CD4-positive, alpha-beta T cell (primary cell): ENCODE results near the gene KIF5A. TPM values are rescaled to one million over a fixed set of nuclear protein-coding genes. Genes with fewer than 3 reads are reported as not detected.

Source experiments
- ATAC-seq: fragments of 200-7000 bp; cut with Tn5 transposase; one replicate; pipeline ENCODE4 v1.10.0; 2022; ENCODE audit warnings: mild to moderate bottlenecking; ENCODE audit not compliant: poor library complexity
- CTCF ChIA-PET: fragments of 350-600 bp; sonication (Branson Sonifier 250); formaldehyde crosslinking; loops from one replicate; lab custom pipeline; 2021; ENCODE audit warnings: antibody characterized with exemption, inconsistent platforms; lab: Charles Lee
- POLR2A ChIA-PET: fragments of 350-600 bp; sonication (Branson Sonifier 250); formaldehyde crosslinking; loops from one replicate; lab custom pipeline; 2021; ENCODE audit warnings: antibody characterized with exemption, inconsistent platforms; lab: Charles Lee
- DNase-seq, 14 experiments: peaks; one replicate each; pipeline ENCODE4 v3.0.0-alpha.2; 2013 to 2020; ENCODE audit warnings: mixed read lengths in 2 of 14
- H3K27ac ChIP-seq, 2 donors: one replicate each; pipeline versions ENCODE4 v1.5.1 to v1.7.0; 2013; ENCODE audit warnings: low read length in 2 of 2, low read depth in 1 of 2, mild to moderate bottlenecking in 1 of 2
- H3K27me3 ChIP-seq, 2 experiments: 1 replicate in 1 of 2; 2 replicates in 1 of 2; pipeline versions ENCODE4 v1.6.1 to v1.7.0; 2013; ENCODE audit warnings: low read length in 2 of 2, control low read depth in 1 of 2, mild to moderate bottlenecking in 1 of 2, moderate library complexity in 1 of 2; ENCODE audit not compliant: insufficient read depth in 2 of 2, control insufficient read depth in 1 of 2
- H3K36me3 ChIP-seq: one replicate; pipeline ENCODE4 v1.6.1; 2013; ENCODE audit warnings: low read length, control low read depth; ENCODE audit not compliant: insufficient read depth
- H3K4me1 ChIP-seq: one replicate; pipeline ENCODE4 v1.6.1; 2013; ENCODE audit warnings: low read length, control low read depth; ENCODE audit not compliant: insufficient read depth
- H3K4me3 ChIP-seq: one replicate; pipeline ENCODE4 v1.5.1; 2013; ENCODE audit warnings: mild to moderate bottlenecking, low read length, moderate library complexity
- H3K9me3 ChIP-seq, 2 experiments: 1 replicate in 1 of 2; 2 replicates in 1 of 2; pipeline versions ENCODE4 v1.6.1 to v1.7.0; 2013; ENCODE audit warnings: low read length in 2 of 2, mild to moderate bottlenecking in 2 of 2, control low read depth in 1 of 2, moderate library complexity in 1 of 2; ENCODE audit not compliant: control insufficient read depth in 1 of 2, insufficient read depth in 1 of 2
- H3K27ac Mint-ChIP-seq: one replicate; pipeline ENCODE4 v1.8.0; 2020; ENCODE audit warnings: mixed read lengths
- H3K27me3 Mint-ChIP-seq: one replicate; pipeline ENCODE4 v1.8.0; 2021; ENCODE audit warnings: mixed read lengths
- H3K36me3 Mint-ChIP-seq: one replicate; pipeline ENCODE4 v1.8.0; 2021; ENCODE audit warnings: low read depth, mixed read lengths
- H3K4me1 Mint-ChIP-seq: one replicate; pipeline ENCODE4 v1.8.0; 2021; ENCODE audit warnings: low read depth, mixed read lengths
- H3K4me3 Mint-ChIP-seq: one replicate; pipeline ENCODE4 v1.8.0; 2020; ENCODE audit warnings: mild to moderate bottlenecking, mixed read lengths
- H3K9me3 Mint-ChIP-seq: one replicate; pipeline ENCODE4 v1.8.0; 2020; ENCODE audit warnings: mixed read lengths
- intact Hi-C, 2 experiments: fragments of 100-400 bp; cut with DNase I in 1 of 2; cut with micrococcal nuclease in 1 of 2; formaldehyde crosslinking; loops; one replicate each; pipeline versions ENCODE4 v1.15.1 to v1.9.0; 2023 to 2025; cut with DNase I, micrococcal nuclease
- total RNA-seq, 174 experiments: library from RNA in 2 of 174; stranded (reverse) in 2 of 174; gene quantifications; one replicate each; pipeline ENCODE4 v1.2.3 and lab custom pipeline; 2021 to 2026
- TF ChIP-seq, protein P1 (sequence below): fragments of 200-600 bp; IDR thresholded peaks from one replicate; pipeline ENCODE4 v1.8.0; 2022; ENCODE audit warnings: antibody characterized with exemption, mild to moderate bottlenecking

Gene KIF5A
- total RNA-seq, 2 experiments from 2014 or later = 0.39 to 0.47 TPM

DNA sequence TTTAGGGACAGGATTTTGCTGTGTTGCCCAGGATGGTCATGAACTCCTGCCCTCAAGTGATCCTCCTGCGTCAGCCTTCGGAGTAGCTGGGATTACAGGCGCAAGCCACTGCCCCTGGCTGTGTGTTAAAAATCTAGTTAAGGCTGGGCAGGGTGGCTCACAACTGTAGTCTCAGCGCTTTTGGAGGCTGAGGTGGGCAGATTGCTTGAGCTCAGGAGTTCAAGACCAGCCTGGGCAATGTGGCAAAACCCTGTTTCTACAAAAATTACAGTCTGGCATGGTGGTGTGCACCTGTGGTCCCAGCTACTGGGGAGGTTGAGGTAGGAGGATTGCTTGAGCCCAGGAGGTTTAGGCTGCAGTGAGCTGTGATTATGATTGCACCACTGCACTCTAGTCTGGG lies 38.7 kb upstream of the KIF5A start:
- CTCF ChIA-PET = no interaction called here
- peaks cover 71% of the 10 kb centered on the region for H3K36me3 ChIP-seq
- no peak overlapping the region for H3K4me3 Mint-ChIP-seq

DNA sequence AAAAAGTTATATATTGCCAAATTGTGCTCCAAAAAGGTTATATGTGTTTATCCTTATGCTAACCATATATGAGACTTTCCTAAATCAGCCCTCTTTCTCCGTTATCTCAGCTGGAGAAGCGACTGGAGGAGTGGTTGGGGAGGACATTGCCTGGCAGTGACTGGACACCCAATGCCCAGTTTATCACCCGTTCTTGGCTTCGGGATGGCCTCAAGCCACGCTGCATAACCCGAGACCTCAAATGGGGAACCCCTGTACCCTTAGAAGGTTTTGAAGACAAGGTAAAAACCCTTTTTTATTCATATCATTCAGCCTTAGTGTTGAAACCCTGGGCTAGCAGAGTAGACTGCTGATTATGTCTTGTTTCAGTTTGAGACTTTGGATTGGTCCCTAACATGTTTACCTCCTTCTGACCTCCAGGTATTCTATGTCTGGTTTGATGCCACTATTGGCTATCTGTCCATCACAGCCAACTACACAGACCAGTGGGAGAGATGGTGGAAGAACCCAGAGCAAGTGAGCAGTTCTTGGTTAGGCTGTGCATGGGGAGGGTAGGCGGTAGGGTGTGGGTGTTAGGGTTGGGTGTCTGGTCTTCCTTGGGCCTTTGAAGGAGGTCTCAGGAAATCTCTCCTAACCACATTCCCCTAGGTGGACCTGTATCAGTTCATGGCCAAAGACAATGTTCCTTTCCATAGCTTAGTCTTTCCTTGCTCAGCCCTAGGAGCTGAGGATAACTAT lies 38.1 kb upstream of the KIF5A start:
- Histone ChIP-seq H3K36me3 (peaks cover 73% of the 10 kb centered on the region), H3K27ac (peak overlapping the region in 1 of 2 donors; percentile 3), H3K9me3 (no peaks in the 10 kb centered on the region), H3K4me1 (no peaks in the 10 kb centered on the region), H3K4me3 (no peak overlapping the region), H3K27me3 (no peaks in the 10 kb centered on the region)
- Mint-ChIP-seq H3K4me1 (no peaks in the 10 kb centered on the region), H3K4me3 (no peak overlapping the region), H3K27me3 (no peaks in the 10 kb centered on the region), H3K36me3 (peaks cover 71% of the 10 kb centered on the region), H3K9me3 (no peaks in the 10 kb centered on the region), H3K27ac (peak overlapping the region; percentile 53)
- ChIA-PET CTCF (interaction anchor here (1.5 kb wide), 1 partner anchor 35 kb away, joined by 3 read pairs; the partner anchor contains the start of gene DCTN2), POLR2A (interaction anchor here (0.6 kb wide), 1 partner anchor 1773 kb away, joined by 3 read pairs; no protein-coding TSS in a partner anchor)
- TF ChIP-seq, protein P1, sequence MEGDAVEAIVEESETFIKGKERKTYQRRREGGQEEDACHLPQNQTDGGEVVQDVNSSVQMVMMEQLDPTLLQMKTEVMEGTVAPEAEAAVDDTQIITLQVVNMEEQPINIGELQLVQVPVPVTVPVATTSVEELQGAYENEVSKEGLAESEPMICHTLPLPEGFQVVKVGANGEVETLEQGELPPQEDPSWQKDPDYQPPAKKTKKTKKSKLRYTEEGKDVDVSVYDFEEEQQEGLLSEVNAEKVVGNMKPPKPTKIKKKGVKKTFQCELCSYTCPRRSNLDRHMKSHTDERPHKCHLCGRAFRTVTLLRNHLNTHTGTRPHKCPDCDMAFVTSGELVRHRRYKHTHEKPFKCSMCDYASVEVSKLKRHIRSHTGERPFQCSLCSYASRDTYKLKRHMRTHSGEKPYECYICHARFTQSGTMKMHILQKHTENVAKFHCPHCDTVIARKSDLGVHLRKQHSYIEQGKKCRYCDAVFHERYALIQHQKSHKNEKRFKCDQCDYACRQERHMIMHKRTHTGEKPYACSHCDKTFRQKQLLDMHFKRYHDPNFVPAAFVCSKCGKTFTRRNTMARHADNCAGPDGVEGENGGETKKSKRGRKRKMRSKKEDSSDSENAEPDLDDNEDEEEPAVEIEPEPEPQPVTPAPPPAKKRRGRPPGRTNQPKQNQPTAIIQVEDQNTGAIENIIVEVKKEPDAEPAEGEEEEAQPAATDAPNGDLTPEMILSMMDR = no peak
- ATAC-seq (no peak), DNase-seq (no peak)
- intact Hi-C loops = no loop called here

More for the DNA sequence above, 38.7 kb upstream of the KIF5A start:
- H3K27me3 ChIP-seq = no peaks in the 10 kb centered on the region
- no peaks in the 10 kb centered on the region for H3K4me1 Mint-ChIP-seq
- peaks cover 69% of the 10 kb centered on the region for H3K36me3 Mint-ChIP-seq
- H3K4me1 ChIP-seq = no peaks in the 10 kb centered on the region
- no peaks in the 10 kb centered on the region for H3K27me3 Mint-ChIP-seq
- no peaks in the 10 kb centered on the region for H3K9me3 Mint-ChIP-seq
- no peaks in the 10 kb centered on the region for H3K9me3 ChIP-seq
- POLR2A ChIA-PET = no interaction called here
- H3K27ac ChIP-seq = no peak overlapping the region
- intact Hi-C loops = no loop called here
- H3K4me3 ChIP-seq = no peak overlapping the region
- ATAC-seq = no peak
- TF ChIP-seq, protein P1 = no peak
- DNase-seq = no peak
- H3K27ac Mint-ChIP-seq = peak overlapping the region; percentile 53

DNA sequence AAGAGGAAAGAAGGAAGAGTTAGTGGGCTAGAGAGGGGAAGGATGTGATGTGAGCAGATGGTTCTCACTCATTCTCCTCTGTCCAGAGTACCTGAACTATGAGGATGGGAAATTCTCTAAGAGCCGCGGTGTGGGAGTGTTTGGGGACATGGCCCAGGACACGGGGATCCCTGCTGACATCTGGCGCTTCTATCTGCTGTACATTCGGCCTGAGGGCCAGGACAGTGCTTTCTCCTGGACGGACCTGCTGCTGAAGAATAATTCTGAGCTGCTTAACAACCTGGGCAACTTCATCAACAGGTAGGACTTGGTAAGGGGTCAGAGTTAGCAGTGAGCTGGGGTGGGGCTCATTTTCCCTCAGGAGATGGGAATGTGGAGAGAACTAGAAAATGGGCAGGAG lies 37.2 kb upstream of the KIF5A start:
- no peaks in the 10 kb centered on the region for H3K27me3 Mint-ChIP-seq
- ChIA-PET POLR2A (no interaction called here), CTCF (interaction anchor here (1.5 kb wide), 1 partner anchor 34 kb away, joined by 3 read pairs; the partner anchor contains the start of gene DCTN2)
- Histone ChIP-seq H3K36me3 (peaks cover 82% of the 10 kb centered on the region), H3K4me3 (no peak overlapping the region), H3K9me3 (no peaks in the 10 kb centered on the region), H3K27me3 (no peaks in the 10 kb centered on the region), H3K4me1 (peaks cover under 1% of the 10 kb centered on the region), H3K27ac (no peak overlapping the region)
- intact Hi-C loops = no loop called here
- no peak overlapping the region for H3K4me3 Mint-ChIP-seq
- ATAC-seq (no peak), DNase-seq (no peak)
- TF ChIP-seq, protein P1 = no peak
- H3K9me3 Mint-ChIP-seq = no peaks in the 10 kb centered on the region
- H3K27ac Mint-ChIP-seq = peak overlapping the region; percentile 53
- H3K4me1 Mint-ChIP-seq = peaks cover 5% of the 10 kb centered on the region
- H3K36me3 Mint-ChIP-seq = peaks cover 80% of the 10 kb centered on the region
